DMS153 (cell line): ENCODE results near the gene SIPA1.
A peak's percentile ranks its signal among the peaks of the same experiment; 100 is the strongest.
"Not testable (repeated sequence)": the region's sequence is repeated elsewhere in the genome, so short reads cannot be mapped to it uniquely, and the experiment has no call there.

Source experiments
- DNase-seq: peaks from one replicate; lab custom pipeline; 2025; lab: John Stamatoyannopoulos, UW

The SIPA1 gene

GRCh38 chr11:65645710-65646109, 7.8 kb downstream of the SIPA1 start:
- no peak for DNase-seq

- no peak for DNase-seq
These were observed 8.5 kb downstream of the SIPA1 start for GRCh38 chr11:65646288-65646957.

GRCh38 chr11:65646958-65647701, 9.2 kb downstream of the SIPA1 start:
- DNase-seq: peak; percentile 18

GRCh38 chr11:65648997-65649493, 11.1 kb downstream of the SIPA1 start:
- DNase-seq: no peak

- no peak for DNase-seq
These were observed 12.0 kb downstream of the SIPA1 start for GRCh38 chr11:65649656-65650546.

- DNase-seq: no peak
These were observed 12.8 kb downstream of the SIPA1 start for GRCh38 chr11:65650547-65651338.

- DNase-seq: no peak
These were observed 13.4 kb downstream of the SIPA1 start for GRCh38 chr11:65651339-65651588.

- DNase-seq: no peak
These were observed 13.9 kb downstream of the SIPA1 start for GRCh38 chr11:65651589-65652510.

- peak; percentile 86 for DNase-seq
These were observed 14.8 kb downstream of the SIPA1 start for GRCh38 chr11:65652511-65653228.

GRCh38 chr11:65653229-65654225, 15.6 kb downstream of the SIPA1 start:
- no peak for DNase-seq

GRCh38 chr11:65654375-65655349, 16.8 kb downstream of the SIPA1 start:
- no peak for DNase-seq

- DNase-seq: no peak
These were observed 17.9 kb downstream of the SIPA1 start for GRCh38 chr11:65655570-65656332.

GRCh38 chr11:65657426-65657825, 19.5 kb downstream of the SIPA1 start:
- no peak for DNase-seq

- DNase-seq: no peak
These were observed 20.5 kb downstream of the SIPA1 start for GRCh38 chr11:65658174-65659021.

GRCh38 chr11:65660038-65660437, 22.1 kb downstream of the SIPA1 start:
- no peak for DNase-seq

- not testable (repeated sequence) for DNase-seq
These were observed 23.0 kb downstream of the SIPA1 start for GRCh38 chr11:65660908-65661307.
